ENCODE data around the gene SUGP1.

Gene SUGP1

DNA sequence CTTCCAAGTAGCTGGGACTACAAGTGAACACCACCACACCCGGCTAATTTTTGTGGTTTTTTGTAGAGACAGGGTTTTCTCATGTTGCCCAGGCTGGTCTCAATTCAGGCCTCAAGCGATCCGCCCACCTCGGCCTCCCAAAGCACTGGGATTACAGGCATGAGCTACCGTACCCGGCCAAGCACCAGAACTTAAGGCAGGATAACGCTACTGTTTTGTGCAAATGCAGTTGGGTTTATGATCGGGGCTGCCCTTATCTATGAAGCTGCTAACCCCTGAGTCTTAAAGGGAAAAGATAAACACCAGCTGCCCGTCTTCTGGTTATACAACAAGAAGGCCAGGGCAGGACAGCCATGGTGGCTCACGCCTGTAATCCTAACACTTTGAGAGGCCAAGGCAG, 34.6 kb downstream of the SUGP1 start:
- Histone ChIP-seq H3K36me3 (ENCODE audit: insufficient read depth, low read length) (peaks cover 24% of the 10 kb centered on the region), H3K27me3 (ENCODE audit: control insufficient read depth, insufficient read depth, low read length) (no peaks in the 10 kb centered on the region), H3K9me3 (replicated peaks; ENCODE audit: low read length) (no peaks in the 10 kb centered on the region), H3K4me1 (ENCODE audit: control insufficient read depth, insufficient read depth, low read length) (no peaks in the 10 kb centered on the region), H3K4me2 (ENCODE audit: low read length) (no peak overlapping the region), H3K4me3 (ENCODE audit: low read length) (no peak overlapping the region), H3K9ac (ENCODE audit: low read depth, low read length) (no peak overlapping the region)

DNA sequence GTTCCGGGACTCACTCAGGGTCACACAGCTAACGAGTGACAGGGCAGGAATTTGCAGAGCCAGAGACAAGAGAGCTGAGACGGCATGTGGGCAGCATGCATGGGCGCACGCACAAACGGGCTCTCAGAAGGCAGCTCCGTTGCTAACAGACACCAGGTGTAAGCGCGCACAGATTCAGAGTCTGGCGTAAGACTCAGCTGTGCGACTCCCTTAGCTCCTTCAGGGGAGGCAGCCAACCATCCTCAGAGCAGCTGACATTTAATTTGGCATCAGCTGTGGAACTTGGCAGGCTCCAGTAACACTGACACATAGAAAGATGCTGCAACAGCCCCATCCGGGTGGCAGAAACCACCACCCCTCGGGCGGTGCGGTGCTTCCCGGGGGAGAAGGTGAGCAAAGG, 39.7 kb downstream of the SUGP1 start:
- peaks cover 54% of the 10 kb centered on the region for H3K36me3 ChIP-seq (ENCODE audit: insufficient read depth, low read length)

GRCh38 chr19:19279853-19280252, 40.5 kb downstream of the SUGP1 start:
- H3K9ac ChIP-seq (ENCODE audit: low read depth, low read length) = no peak overlapping the region
- H3K27me3 ChIP-seq (ENCODE audit: control insufficient read depth, insufficient read depth, low read length) = no peaks in the 10 kb centered on the region
- no peak overlapping the region for H3K4me2 ChIP-seq (ENCODE audit: low read length)
- H3K9me3 ChIP-seq (replicated peaks; ENCODE audit: low read length) = no peaks in the 10 kb centered on the region
- H3K4me3 ChIP-seq (ENCODE audit: low read length) = no peak overlapping the region
- peaks cover 9% of the 10 kb centered on the region for H3K4me1 ChIP-seq (ENCODE audit: control insufficient read depth, insufficient read depth, low read length)
- H3K36me3 ChIP-seq (ENCODE audit: insufficient read depth, low read length) = peaks cover 56% of the 10 kb centered on the region

More for the DNA sequence above, 39.7 kb downstream of the SUGP1 start:
- H3K4me3 ChIP-seq (ENCODE audit: low read length) = no peak overlapping the region
- H3K4me2 ChIP-seq (ENCODE audit: low read length) = no peak overlapping the region
- peaks cover 9% of the 10 kb centered on the region for H3K4me1 ChIP-seq (ENCODE audit: control insufficient read depth, insufficient read depth, low read length)
- H3K9me3 ChIP-seq (replicated peaks; ENCODE audit: low read length) = no peaks in the 10 kb centered on the region
- no peak overlapping the region for H3K9ac ChIP-seq (ENCODE audit: low read depth, low read length)
- H3K27me3 ChIP-seq (ENCODE audit: control insufficient read depth, insufficient read depth, low read length) = no peaks in the 10 kb centered on the region

DNA sequence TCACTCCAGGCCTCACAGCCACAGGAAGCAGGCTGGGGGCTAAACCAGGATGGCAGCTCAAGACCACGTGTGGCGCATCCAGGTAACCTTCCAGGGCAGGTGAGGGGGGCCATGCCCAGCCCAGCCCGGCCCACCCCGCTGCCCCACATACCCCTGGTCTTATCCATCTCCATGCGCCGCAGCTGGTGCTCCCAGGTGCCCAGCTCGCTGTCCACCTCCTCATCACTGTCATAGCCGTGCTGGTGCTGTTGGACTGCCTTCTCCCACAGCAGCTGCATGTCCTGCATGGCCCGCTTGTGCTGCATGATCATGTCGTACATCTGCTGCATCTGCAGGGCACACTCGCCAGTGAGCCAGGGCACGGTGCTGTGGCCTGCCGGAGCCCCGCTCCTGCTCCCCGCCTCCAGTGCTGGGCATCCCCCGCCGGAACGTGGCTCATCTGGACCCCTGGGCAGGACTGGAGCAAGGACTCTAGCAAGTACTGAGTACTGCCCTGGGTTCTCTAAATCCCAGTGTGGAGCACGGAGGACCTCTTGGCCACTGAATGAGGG, 41.2 kb downstream of the SUGP1 start:
- Histone ChIP-seq H3K4me3 (ENCODE audit: low read length) (no peak overlapping the region), H3K36me3 (ENCODE audit: insufficient read depth, low read length) (peaks cover 56% of the 10 kb centered on the region), H3K4me2 (ENCODE audit: low read length) (no peak overlapping the region), H3K27me3 (ENCODE audit: control insufficient read depth, insufficient read depth, low read length) (no peaks in the 10 kb centered on the region), H3K9me3 (replicated peaks; ENCODE audit: low read length) (no peaks in the 10 kb centered on the region), H3K4me1 (ENCODE audit: control insufficient read depth, insufficient read depth, low read length) (peaks cover 9% of the 10 kb centered on the region), H3K9ac (ENCODE audit: low read depth, low read length) (no peak overlapping the region)

DNA sequence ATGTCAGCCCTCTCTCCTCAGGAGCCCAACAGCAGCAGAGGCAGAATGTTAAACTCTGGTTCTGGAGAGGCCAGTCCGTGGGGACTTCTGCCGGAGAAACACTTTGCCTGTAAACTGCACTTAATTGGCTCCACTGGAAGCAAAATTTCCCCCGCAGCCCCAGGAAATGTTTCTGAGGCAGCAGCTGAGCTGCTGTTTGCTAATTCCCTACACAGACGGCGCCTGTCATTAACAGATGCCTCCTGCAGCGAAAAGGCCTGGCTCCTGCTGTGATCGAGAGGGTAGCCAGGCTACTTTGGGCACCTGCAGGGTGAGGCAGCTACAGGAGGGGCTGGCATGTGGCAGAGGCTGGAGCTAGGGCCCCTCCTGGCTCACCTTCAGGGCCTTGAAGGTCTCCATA, 42.0 kb downstream of the SUGP1 start:
- H3K4me1 ChIP-seq (ENCODE audit: control insufficient read depth, insufficient read depth, low read length) = peaks cover 9% of the 10 kb centered on the region
- H3K27me3 ChIP-seq (ENCODE audit: control insufficient read depth, insufficient read depth, low read length) = no peaks in the 10 kb centered on the region
- H3K9me3 ChIP-seq (replicated peaks; ENCODE audit: low read length) = no peaks in the 10 kb centered on the region
- peaks cover 51% of the 10 kb centered on the region for H3K36me3 ChIP-seq (ENCODE audit: insufficient read depth, low read length)
- no peak overlapping the region for H3K9ac ChIP-seq (ENCODE audit: low read depth, low read length)
- no peak overlapping the region for H3K4me2 ChIP-seq (ENCODE audit: low read length)
- H3K4me3 ChIP-seq (ENCODE audit: low read length) = no peak overlapping the region

DNA sequence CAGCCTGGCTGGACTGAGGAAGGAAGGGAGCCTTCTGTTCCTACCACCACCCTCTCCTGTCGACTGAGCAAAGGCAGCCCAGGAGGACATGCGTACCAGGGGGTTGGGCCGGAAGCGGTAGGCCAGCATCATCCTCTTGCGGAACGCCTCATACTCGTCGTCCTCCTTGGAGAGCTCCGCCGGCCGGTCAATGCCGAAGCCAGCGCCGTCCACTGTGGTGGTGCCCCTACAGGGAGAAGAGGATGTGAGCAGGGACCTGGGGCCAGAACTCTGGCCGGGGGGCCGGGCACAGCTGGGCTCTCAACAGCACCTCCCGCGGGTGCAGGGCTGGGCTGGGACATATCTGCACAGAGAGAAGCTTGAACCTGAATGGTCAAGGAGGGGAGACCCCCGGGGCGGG, 43.5 kb downstream of the SUGP1 start:
- H3K4me2 ChIP-seq (ENCODE audit: low read length) = peak overlapping the region; percentile 2
- peak overlapping the region; percentile 31 for H3K9ac ChIP-seq (ENCODE audit: low read depth, low read length)
- H3K4me1 ChIP-seq (ENCODE audit: control insufficient read depth, insufficient read depth, low read length) = peaks cover 9% of the 10 kb centered on the region
- no peaks in the 10 kb centered on the region for H3K9me3 ChIP-seq (replicated peaks; ENCODE audit: low read length)
- H3K4me3 ChIP-seq (ENCODE audit: low read length) = no peak overlapping the region
- no peaks in the 10 kb centered on the region for H3K27me3 ChIP-seq (ENCODE audit: control insufficient read depth, insufficient read depth, low read length)
- peaks cover 51% of the 10 kb centered on the region for H3K36me3 ChIP-seq (ENCODE audit: insufficient read depth, low read length)

- Histone ChIP-seq H3K27me3 (ENCODE audit: control insufficient read depth, insufficient read depth, low read length) (no peaks in the 10 kb centered on the region), H3K36me3 (ENCODE audit: insufficient read depth, low read length) (peaks cover 47% of the 10 kb centered on the region), H3K9ac (ENCODE audit: low read depth, low read length) (peak overlapping the region; percentile 31), H3K4me2 (ENCODE audit: low read length) (peak overlapping the region; percentile 2), H3K4me3 (ENCODE audit: low read length) (no peak overlapping the region), H3K9me3 (replicated peaks; ENCODE audit: low read length) (no peaks in the 10 kb centered on the region), H3K4me1 (ENCODE audit: control insufficient read depth, insufficient read depth, low read length) (peaks cover 9% of the 10 kb centered on the region)
These were observed 43.9 kb downstream of the SUGP1 start for GRCh38 chr19:19276386-19276785.

- Histone ChIP-seq H3K4me3 (ENCODE audit: low read length) (no peak overlapping the region), H3K9ac (ENCODE audit: low read depth, low read length) (no peak overlapping the region), H3K4me1 (ENCODE audit: control insufficient read depth, insufficient read depth, low read length) (peaks cover 9% of the 10 kb centered on the region), H3K9me3 (replicated peaks; ENCODE audit: low read length) (no peaks in the 10 kb centered on the region), H3K4me2 (ENCODE audit: low read length) (no peak overlapping the region), H3K36me3 (ENCODE audit: insufficient read depth, low read length) (peaks cover 40% of the 10 kb centered on the region), H3K27me3 (ENCODE audit: control insufficient read depth, insufficient read depth, low read length) (no peaks in the 10 kb centered on the region)
These were observed 45.4 kb downstream of the SUGP1 start for GRCh38 chr19:19274716-19275565.

GRCh38 chr19:19274146-19274545, 46.2 kb downstream of the SUGP1 start:
- Histone ChIP-seq H3K9ac (ENCODE audit: low read depth, low read length) (no peak overlapping the region), H3K27me3 (ENCODE audit: control insufficient read depth, insufficient read depth, low read length) (peaks cover 6% of the 10 kb centered on the region), H3K36me3 (ENCODE audit: insufficient read depth, low read length) (peaks cover 32% of the 10 kb centered on the region)

DNA sequence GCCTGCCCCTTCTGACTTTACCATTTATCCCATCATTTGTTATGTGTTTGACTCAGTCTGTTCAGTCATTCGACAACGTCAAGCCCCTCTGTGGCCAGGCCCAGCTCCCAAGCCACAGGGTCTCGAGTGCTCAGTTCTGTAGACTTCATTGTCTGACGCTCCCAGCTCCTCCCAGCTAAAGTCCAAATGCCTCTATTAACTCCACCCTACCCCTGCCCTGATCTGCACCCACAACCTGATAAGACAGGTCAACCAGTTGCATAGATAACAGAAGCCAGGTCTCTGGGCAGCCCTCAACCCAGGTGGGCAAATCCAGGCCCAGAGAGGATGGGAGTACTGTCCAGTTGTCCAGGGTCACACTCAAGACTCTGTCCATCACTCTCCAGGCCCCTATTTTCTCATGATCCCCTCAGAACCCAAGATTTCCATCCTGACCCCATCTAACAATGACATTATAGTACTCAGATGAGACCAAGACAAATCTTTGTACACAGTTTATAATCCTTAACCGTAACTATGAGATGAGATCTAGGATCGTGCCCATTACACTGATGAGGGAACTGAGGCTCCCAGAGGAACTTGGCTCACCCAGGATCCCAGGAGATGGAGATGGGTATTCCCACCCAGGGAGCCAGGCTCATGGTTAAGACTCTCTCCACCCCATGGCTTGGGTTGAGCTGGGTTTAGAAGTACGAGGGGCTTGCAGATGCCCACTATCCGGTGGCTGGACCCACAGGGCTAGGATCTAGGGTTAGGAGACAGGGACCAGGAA, 48.3 kb downstream of the SUGP1 start:
- Histone ChIP-seq H3K27me3 (ENCODE audit: control insufficient read depth, insufficient read depth, low read length) (peaks cover 11% of the 10 kb centered on the region), H3K4me3 (ENCODE audit: low read length) (no peak overlapping the region), H3K36me3 (ENCODE audit: insufficient read depth, low read length) (peaks cover 12% of the 10 kb centered on the region), H3K9me3 (replicated peaks; ENCODE audit: low read length) (no peaks in the 10 kb centered on the region), H3K4me2 (ENCODE audit: low read length) (no peak overlapping the region), H3K4me1 (ENCODE audit: control insufficient read depth, insufficient read depth, low read length) (peaks cover 9% of the 10 kb centered on the region), H3K9ac (ENCODE audit: low read depth, low read length) (no peak overlapping the region)

More at GRCh38 chr19:19274146-19274545, 46.2 kb downstream of the SUGP1 start:
- Histone ChIP-seq H3K9me3 (replicated peaks; ENCODE audit: low read length) (no peaks in the 10 kb centered on the region), H3K4me2 (ENCODE audit: low read length) (no peak overlapping the region), H3K4me1 (ENCODE audit: control insufficient read depth, insufficient read depth, low read length) (peaks cover 9% of the 10 kb centered on the region), H3K4me3 (ENCODE audit: low read length) (no peak overlapping the region)

DNA sequence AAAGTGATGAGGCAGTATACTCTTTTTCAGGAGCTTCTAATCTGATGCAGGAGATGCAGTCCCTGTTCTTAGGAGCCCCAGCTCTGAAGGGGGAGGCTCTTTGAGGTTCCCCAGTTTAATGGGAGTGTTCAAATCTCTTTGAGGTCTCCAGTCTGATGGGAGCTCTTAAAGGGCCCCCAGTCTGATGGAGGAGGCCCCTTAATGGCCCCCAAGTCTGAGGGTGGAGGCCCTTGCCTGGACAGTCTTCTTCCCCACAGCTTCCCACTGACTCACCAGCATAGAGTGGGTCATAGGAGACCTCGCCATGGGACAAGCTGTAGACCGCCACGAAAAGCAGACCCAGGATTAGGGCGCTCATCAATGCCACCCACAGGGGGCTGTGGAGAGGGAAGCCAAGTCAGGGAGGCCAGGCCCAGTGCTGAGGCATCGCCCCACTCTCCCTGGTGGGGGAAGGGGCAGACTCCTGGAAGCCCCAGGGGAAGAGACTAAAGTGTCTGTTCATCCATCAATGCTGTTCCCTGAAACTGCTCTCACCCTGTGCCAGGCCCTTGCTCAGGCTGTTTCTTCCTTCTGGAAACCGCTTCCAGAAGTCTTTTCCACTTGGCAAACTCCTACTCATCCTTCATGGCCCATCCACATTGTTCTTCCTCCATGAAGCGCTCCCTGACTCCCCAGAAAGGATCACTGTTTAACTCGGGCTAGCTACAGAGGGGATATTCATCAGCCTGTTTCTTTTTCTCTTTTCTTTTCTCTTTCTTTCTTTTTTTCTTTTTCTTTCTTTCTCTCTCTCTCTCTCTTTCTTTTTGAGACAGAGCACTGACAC, 49.3 kb downstream of the SUGP1 start:
- Histone ChIP-seq H3K9me3 (replicated peaks; ENCODE audit: low read length) (no peaks in the 10 kb centered on the region), H3K9ac (ENCODE audit: low read depth, low read length) (no peak overlapping the region), H3K4me3 (ENCODE audit: low read length) (no peak overlapping the region), H3K36me3 (ENCODE audit: insufficient read depth, low read length) (peaks cover 5% of the 10 kb centered on the region), H3K4me1 (ENCODE audit: control insufficient read depth, insufficient read depth, low read length) (no peaks in the 10 kb centered on the region), H3K4me2 (ENCODE audit: low read length) (no peak overlapping the region), H3K27me3 (ENCODE audit: control insufficient read depth, insufficient read depth, low read length) (peaks cover 11% of the 10 kb centered on the region)
